HG03196 (cell line): Measurements from ENCODE around the gene DNAH17.
"Not testable (repeated sequence)": the region's sequence is repeated elsewhere in the genome, so short reads cannot be mapped to it uniquely, and the experiment has no call there.

Source experiments
- ATAC-seq: cut with Tn5 transposase; IDR thresholded peaks from one replicate; pipeline ENCODE4 v1.9.1; 2021; ENCODE audit not compliant: unreplicated experiment

Gene DNAH17

GRCh38 chr17:78526231-78527025 is 50.8 kb downstream of the DNAH17 start:
- ATAC-seq, result no peak

DNA sequence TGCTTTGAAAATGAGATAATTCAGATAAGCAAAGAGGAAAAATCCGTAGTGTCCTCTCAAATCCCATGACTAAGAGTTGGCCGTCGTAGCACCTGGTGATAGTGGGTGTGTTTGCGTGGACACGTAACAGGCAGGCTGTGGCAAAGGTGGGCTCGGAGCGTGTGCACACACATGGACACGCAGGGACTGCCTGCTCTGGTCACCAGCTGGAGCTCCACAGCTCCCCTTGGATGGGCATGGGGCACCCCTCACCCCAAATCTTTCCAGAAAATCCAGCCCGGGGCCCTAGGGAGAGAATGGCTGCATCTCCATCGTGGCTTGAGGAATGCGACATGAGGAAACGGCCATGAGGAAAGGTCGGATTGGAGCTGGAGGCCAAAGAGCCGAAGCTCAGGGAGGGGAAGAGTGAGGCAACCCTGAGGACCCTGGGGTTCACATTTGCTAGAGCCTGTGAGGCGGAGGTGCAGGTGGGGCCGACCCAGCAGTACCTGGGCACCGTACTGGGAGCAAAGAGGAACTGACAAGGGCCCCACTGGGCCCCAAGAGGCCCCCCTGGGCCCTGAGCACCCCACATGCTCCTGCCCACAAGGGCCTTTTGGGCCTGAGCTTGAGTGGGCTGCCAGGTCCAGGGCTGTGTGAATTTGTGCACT is 51.6 kb downstream of the DNAH17 start:
- ATAC-seq, result no peak

GRCh38 chr17:78524870-78525510 is 52.2 kb downstream of the DNAH17 start:
- ATAC-seq, result no peak

- ATAC-seq, result no peak
Observed at GRCh38 chr17:78523934-78524655, 53.1 kb downstream of the DNAH17 start.

DNA sequence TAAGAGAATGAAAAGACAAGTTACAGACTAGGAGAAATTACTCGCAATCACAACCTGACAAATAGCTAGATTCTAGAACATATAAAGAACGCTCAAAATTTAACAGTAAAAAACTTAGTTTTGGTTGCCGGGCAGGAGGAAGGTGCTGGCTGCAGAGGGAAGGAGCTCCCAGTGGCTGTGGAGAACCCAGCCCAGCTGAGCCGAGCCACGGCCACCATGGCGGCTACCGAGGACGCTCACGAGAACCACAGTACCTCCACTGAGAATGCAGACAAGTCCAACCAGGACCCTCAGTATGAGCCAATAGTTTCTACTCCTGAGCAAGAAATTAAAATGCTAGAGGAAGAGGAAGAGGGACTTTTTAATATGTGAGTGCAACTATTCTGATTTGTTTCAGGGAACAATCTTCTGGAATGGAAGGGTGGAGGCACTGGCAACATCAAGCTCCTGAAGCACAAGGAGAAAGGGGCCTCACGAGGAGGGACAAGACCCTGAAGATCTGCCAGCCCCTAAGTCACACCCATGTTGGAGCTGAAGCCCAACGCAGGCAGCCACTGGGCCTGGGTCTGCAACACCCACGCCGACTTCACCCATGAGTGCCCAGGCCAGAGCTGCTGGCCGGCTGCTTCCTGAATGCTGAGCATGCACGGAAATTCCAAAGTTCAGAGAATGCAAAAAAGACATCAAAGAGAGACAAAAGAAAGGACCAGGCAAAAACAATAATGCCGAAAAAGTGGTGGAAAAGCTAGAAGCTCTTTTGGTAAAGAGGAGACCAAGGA is 55.0 kb downstream of the DNAH17 start:
- ATAC-seq, result no peak

DNA sequence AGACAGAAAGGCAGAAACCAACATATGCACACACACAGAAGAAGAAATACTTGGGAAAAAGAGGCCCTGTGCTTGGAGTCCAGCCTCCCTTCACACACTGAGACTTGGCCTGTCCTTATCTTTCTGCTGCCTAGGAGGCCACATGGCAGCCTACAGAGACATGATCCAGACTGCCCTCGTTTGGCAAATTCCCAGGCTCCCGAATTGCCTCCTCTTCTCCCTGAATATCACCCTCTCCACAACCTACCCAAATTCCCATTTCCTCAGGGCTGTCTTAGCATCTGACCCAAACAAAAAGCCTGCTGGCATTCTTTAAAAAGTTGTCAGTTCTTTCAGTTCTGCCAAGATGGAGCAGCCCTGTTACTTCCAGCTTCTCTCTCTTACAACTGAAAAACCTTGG is 59.8 kb downstream of the DNAH17 start:
- no peak for ATAC-seq

DNA sequence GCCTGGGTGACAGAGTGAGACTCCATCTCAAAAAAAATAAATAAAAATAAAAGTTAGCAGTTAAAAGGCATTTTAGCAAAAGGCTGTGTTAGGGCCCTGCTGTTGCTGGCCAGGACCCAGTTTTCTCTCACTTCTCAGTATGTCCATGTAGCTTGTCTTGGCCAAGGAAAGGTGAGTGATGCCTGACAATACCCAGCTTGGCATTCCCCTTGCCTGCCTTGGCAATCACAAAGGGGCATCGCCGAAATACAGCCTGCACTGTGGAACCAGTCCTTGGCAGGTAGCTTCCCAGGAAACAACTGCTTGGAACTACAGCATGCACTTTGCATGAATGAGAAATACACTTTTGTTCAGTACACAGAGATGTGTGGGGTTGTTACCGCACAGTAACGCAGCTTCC is 61.7 kb downstream of the DNAH17 start:
- ATAC-seq, result no peak

DNA sequence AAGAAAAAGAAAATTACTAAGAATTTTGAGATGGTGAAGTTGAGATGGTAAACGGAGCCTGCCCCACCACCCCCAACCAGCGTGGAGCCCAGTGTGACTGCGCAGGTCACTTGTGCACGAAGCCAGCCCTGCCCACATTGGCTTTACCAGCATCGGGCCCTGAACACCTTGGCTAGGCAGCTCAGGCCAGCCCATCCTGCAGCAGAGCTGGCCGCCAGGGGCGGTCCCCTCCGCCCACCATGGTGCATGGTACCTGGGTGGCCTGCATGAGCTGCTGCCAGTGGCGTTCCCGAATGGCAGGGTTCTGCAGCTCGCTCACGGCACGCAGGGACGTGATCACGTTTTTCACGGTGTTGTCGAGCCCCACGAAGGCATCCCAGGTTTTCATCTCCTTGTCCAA is 62.7 kb downstream of the DNAH17 start:
- no peak for ATAC-seq

- ATAC-seq, result no peak
Observed at GRCh38 chr17:78512976-78513375, 64.2 kb downstream of the DNAH17 start.

- no peak for ATAC-seq
Observed at GRCh38 chr17:78510141-78511075, 66.8 kb downstream of the DNAH17 start.

GRCh38 chr17:78507526-78507925 is 69.7 kb downstream of the DNAH17 start:
- no peak for ATAC-seq

- ATAC-seq, result no peak
Observed at GRCh38 chr17:78506454-78507309, 70.5 kb downstream of the DNAH17 start.

GRCh38 chr17:78504156-78504925 is 72.9 kb downstream of the DNAH17 start:
- ATAC-seq, result no peak

GRCh38 chr17:78503388-78503787 is 73.8 kb downstream of the DNAH17 start:
- not testable (repeated sequence) for ATAC-seq

- ATAC-seq, result no peak
Observed at GRCh38 chr17:78502611-78503148, 74.5 kb downstream of the DNAH17 start.

DNA sequence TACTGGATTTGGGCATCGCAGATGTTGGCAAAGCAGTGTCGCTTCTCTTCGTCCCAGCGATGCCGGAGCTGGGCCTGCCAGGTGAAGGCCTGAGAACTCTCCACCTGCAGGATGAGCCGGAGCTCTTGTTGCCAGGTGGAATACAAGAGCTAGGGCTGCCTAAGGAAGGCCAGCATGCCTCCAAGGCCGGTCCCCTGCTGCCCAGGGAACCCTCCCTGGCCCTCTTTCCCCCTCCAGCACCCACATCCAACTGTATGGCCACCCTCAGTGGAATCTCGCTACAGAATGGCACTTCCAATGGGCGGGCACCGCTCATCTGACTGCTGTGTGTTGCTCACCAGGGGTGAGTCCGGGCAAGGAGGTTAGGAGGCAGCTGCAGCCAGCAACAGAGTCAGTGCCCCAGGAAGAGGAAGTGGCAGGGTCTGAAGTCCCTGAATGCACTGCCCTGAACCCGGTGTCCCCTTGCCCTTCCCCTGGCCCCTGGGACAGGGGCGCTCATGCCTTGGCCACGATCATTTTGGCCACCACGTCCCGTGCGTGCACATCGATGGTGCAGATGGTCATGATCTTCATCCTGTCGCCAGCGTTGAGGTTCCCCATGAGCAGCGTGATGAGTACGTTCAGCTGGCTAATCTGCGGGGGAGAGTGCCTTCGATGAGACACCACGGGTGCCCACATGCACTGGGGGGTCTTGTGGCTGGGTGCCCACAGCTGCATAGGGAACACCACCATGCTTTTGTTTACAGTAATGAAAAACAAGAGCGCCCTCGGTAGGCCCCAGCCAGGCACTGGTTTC is 75.8 kb downstream of the DNAH17 start:
- ATAC-seq, result no peak

GRCh38 chr17:78500806-78501205 is 76.4 kb downstream of the DNAH17 start:
- ATAC-seq, result no peak
